HG03064 (cell line): ENCODE results near the gene ARTN.

Experiments
- ATAC-seq: cut with Tn5 transposase; IDR thresholded peaks from one replicate; pipeline ENCODE4 v1.9.1; 2021; ENCODE audit warnings: low read depth; ENCODE audit not compliant: unreplicated experiment

ARTN gene

DNA sequence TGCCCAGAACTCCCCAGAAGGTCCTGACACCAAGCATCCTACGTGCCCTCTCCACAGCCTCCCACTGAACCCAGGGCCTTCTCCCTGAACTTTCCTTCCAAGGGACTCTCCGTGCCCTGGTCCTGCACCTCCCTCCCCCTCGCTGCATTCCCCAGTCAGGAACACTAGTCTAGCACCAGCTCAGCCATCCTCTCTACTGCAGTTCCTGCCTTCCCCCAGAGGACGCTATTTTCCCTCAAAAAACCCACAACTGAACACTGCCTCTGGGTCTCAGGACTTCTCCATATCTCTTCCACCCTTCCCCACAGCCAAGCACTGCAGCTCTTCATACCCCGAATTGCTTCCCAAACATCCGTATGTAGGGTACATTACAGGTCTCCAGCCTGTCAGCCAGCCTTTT, 12.6 kb upstream of the ARTN start:
- ATAC-seq = no peak

DNA sequence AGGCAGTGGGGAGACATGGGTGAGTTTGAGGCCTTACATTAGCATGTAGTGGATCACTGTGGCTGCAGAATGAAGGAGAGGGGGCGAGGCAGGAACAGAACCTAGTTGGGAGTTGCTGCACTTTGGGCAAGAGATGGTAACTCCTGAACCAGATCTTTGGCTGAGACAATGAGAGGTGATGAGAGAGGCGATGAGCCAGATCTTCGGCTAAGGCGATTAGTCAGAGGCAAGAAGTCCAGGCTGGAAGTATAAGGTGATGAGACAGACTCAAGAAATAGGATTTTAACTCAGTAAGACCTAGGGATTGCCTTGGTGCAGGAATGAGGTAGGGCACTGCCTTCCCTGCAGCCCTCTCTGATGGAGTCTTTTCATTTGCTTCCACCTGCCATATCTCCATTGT, 9.1 kb upstream of the ARTN start:
- no peak for ATAC-seq

DNA sequence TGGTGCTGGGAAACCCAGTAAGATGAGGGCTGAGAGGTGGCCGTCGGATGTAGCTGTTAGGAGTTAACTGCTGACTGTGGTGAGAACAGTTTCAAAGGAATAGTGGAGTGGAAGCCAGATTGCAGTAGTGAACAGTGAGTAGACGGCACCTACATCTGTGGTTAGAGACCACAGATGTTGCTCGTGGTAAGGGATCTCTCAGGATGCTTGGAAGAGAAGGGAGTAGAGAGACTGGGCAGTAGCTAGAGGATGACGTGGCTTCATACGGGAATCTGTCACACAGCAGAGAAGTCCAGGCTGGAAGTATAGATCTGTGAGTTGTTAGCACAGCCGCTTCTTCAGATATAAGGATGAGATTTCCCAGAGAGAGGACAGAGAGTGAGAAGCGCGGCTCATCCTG, 7.8 kb upstream of the ARTN start:
- no peak for ATAC-seq

DNA sequence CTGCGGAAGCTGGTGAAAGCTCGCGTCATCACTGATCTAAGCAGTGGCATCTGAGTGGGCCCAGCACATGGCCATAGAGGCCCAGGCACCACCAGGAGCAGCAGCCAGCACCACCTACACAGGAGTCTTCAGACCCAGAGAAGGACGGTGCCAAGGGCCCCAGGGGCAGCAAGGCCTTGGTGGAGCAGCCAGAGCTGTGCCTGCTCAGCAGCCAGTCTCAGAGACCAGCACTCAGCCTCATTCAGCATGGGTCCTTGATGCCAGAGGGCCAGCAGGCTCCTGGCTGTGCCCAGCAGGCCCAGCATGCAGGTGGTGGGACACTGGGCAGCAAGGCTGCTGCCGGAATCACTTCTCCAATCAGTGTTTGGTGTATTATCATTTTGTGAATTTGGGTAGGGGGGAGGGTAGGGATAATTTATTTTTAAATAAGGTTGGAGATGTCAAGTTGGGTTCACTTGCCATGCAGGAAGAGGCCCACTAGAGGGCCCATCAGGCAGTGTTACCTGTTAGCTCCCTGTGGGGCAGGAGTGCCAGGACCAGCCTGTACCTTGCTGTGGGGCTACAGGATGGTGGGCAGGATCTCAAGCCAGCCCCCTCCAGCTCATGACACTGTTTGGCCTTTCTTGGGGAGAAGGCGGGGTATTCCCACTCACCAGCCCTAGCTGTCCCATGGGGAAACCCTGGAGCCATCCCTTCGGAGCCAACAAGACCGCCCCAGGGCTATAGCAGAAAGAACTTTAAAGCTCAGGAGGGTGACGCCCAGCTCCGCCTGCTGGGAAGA, 3.2 kb upstream of the ARTN start:
- ATAC-seq = no peak

DNA sequence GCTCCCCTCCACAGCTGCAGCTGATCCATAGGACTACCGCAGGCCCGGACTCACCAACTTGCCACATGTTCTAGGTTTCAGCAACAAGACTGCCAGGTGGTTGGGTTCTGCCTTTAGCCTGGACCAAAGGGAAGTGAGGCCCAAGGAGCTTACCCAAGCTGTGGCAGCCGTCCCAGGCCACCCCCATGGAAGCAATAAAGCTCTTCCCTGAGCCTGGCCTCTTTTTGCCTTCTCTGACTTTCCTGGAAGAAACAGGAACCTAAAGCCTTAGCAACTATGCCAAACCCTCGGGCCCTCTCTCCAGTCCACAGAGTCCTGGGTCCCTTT, 2.7 kb upstream of the ARTN start:
- no peak for ATAC-seq

DNA sequence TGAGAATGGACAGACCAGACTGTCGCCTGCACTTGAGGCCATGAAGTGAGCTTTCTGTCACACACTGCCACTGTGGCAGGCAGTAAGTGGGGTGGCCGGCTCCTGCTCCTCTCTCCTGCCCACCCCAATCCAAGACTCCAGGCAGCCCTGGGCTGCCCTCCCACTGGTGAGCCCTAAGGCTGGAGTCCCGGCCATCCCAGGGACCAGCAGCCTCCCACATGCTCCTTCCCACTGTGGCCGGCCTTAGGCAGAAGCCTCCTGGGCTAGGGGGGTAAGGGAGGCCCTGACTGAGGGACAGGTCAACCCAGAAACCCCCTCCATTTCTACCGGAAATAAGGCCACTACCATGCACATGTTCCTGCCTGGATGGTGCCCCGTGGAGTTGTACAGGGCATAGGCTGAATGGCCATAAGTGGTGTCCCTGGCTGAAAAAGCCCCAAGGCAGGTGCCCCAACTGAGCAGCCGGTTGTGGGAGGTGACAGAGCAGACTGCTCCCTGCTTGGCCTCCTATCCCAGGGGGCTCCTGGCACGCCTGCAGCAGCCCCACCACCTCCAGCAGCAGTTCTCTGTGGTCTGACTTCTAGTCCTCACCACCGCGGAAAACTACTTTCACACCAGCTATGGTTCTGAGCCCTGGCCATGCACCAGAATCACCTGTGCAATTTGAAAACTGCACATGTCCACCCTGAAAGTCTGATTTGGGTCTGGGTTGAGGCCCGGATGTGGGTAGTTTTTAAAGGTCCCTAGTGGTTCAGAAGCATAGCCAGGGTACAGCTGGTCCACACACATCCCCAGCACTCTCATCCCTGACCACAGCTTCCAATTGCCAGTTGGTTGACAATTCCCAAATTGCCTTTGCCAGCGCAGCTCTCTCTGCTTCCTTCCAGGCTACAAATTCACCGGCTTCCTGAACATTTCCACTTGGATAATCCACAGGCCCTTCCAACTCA, 1.6 kb upstream of the ARTN start:
- ATAC-seq = no peak

DNA sequence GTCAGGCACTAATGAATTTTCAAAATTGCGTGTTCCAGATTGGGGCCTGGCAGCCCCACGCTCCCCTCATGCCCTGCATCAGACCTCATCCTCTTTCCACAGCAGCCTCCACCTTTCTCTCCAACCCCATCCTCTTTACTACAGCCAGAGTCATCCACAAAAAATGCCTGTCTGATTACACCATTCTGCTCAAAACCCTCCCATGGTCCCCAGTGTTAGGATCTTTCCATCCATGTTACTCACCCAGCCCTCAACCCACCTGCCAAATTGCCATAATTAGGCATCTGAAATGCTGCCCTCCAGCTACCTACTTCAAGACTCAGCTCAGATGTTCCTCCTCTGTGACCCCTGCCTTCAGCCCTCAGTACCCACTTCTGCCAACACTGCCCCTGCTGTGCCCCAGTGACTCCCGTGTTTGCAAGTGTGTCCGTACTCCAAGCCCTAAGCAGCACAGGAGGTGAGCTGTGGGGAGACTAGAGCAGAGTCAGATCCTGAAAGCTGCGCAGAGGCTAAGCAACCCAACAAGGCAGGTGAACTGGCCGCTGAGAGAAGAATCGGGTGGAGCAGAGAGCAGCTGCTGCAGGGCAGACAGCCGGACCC, 715 bp upstream of the ARTN start:
- no peak for ATAC-seq

DNA sequence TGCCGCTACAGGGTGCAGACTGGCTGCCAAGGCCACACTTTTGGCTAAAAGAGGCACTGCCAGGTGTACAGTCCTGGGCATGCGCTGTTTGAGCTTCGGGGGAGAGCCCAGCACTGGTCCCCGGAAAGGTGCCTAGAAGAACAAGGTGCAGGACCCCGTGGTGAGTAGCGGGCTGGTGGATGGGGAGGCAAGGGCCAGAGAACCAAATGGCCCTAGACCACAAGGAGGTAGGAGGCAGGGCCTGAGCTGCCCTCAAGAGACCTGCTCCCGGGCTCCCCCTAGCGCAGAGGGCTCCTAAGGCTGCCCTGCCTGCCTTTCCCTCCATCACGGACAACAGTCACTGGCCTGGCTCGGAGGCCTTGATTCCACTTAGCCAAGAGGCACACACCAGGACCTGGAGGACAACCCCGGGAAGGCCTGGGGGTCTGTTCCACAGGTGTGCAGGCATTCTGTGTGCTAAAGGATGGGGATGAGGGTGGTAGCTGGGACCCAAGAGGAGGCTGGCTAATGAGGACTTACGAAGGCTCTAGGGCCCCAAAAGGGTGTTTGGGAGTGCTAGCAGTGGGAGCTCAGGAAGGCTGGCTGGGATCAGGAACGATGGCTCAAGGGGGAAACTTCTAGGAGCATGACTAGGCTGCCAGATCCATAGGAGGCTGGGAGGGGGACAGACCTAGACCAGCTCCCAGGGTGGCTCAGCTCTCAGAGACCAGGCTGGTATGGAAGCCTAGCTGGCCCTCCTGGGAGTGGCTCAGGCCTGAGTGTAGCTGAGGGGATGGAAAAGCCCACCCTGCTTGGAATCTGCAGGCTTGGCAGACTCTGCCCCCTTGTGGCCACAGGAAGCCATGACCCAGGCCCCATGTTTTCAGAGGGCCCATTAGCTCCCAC, 742 bp downstream of the ARTN start:
- no peak for ATAC-seq

DNA sequence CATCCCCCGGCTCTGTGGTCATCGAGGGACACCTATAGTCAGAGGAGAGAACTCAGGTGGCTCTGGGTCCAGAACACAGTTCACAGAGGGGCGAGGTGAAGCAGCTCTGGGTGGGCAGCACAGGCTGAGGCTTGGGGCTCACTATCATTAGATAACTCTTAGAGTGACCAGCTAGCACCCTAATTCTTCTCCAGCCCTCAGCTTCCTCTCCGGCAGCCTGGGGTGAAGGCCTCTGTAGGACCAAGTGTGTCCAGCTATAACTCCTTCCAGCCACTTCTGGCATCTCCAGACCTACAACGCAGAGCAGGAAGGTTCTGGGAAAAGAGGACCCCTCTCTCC, 1.4 kb downstream of the ARTN start:
- ATAC-seq = no peak

DNA sequence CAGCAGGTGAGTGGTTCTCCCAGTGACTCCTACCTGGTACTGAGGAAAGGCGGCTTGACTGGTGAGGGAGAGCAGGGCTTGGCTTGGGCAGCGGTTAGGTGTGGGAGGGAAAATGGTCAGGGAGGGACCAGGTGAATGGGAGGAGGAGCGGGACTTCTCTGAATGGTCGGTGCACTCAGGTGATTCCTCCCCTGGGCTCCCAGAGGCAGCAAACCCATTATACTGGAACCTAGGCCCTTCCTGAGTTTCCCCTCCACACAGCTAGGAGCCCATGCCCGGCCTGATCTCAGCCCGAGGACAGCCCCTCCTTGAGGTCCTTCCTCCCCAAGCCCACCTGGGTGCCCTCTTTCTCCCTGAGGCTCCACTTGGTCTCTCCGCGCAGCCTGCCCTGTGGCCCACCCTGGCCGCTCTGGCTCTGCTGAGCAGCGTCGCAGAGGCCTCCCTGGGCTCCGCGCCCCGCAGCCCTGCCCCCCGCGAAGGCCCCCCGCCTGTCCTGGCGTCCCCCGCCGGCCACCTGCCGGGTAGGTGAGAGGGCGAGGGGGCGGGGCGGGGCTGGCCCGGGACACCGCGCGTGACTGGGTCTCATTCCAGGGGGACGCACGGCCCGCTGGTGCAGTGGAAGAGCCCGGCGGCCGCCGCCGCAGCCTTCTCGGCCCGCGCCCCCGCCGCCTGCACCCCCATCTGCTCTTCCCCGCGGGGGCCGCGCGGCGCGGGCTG, 2.3 kb downstream of the ARTN start:
- no peak for ATAC-seq

DNA sequence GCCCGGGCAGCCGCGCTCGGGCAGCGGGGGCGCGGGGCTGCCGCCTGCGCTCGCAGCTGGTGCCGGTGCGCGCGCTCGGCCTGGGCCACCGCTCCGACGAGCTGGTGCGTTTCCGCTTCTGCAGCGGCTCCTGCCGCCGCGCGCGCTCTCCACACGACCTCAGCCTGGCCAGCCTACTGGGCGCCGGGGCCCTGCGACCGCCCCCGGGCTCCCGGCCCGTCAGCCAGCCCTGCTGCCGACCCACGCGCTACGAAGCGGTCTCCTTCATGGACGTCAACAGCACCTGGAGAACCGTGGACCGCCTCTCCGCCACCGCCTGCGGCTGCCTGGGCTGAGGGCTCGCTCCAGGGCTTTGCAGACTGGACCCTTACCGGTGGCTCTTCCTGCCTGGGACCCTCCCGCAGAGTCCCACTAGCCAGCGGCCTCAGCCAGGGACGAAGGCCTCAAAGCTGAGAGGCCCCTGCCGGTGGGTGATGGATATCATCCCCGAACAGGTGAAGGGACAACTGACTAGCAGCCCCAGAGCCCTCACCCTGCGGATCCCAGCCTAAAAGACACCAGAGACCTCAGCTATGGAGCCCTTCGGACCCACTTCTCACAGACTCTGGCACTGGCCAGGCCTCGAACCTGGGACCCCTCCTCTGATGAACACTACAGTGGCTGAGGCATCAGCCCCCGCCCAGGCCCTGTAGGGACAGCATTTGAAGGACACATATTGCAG, 3.0 kb downstream of the ARTN start:
- ATAC-seq = no peak

DNA sequence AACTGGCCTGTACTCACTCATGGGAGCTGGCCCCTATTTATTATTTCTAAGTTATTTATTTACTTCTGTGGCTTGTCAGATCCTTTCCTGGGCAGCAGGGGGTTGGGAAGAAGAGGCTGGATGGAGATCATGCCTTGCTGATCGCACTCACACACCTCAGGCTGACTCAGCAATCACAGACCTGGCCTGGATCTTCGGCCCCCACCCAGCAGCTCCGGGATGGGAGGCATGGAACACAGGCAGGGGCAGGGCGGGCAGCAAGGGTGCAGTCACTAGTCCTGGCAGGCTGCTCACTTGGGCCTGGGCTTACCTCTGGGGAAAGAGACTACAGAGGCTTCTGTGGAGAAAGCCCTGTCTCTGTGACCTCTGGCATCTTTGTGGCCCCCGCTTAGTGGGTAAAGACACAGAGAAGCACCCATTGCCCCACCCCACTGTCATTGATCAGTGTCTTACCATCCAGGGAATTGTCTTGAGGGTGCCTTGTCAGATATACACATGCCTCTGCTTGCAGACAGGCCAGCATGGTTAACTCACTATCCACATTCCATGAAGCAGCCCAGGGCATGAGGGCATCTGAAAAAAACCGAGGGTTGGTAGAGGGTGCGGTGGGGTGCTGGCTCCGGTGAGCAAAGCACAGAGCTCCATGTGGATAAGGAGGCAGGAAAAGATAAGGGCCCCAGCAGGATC, 3.7 kb downstream of the ARTN start:
- ATAC-seq = no peak

DNA sequence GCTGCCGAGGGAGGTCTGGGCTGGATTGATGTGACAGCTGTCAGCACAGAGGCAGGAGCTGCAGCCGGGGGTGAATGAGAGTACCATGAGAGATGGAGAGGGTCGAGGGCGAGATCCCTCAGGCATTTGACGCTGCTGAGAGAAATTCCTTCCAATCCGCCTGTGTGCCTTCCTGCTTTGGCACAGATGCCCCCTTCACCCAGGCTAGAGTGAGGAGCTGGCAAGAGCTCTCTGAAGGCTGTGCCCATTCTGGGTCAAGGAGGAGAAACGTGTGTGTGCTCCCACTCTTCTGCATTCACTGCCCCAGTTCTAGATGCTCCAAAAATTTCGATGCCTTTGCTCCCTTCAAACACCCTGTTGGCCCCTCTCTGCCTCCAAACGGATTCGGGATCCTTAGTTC, 4.8 kb downstream of the ARTN start:
- no peak for ATAC-seq

DNA sequence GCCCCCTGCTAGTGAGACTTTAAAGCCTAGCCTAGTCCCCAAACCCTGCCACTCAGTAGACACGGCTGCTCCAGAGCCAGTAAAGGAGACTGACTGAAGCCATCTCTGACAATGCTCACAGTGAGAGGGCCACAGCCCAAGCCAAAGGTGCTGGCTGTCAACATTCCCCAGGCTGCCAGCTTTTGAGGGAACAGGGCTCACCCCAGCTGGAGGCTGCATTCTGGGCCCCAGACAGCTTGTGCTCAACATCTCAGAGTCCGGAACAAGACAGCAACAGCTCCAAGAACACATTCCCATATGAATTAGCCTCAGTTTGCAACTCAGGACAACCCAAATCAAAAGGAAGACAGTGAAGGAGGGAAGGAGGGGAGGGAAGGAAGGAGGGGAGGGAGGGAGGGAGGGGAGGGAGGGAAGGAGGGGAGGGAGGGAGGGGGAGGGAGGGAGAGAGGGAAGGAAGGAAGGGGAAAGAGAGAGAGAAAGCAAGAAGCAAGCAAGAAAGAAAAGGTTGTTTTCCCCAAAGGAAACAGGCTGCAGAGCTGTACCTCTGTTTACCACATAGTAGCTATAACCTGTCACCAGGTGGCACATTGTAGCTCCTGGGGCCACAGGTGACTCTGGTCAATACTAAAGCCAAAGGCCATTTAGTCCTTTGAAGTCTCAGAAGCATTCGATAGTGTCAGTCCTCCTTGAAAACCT, 5.4 kb downstream of the ARTN start:
- no peak for ATAC-seq

DNA sequence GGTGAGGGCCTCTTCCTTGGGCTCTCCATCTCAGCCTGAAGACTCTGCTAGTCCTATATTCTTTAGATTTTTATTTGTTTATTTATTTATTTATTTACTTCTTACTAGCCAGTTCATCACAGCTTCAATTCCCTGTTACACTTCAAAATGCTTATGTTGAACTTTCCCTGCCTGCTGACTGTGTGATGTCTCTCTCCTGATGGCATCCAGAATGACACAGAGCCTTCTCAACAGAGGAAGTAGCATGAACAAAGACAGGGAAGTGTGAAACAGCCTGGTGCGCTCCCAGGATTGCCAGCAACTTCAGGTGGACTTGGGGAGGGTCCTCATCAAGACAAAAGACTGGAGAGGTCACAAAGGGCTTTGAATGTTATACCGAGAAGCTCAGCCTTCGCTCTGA, 8.8 kb downstream of the ARTN start:
- no peak for ATAC-seq

DNA sequence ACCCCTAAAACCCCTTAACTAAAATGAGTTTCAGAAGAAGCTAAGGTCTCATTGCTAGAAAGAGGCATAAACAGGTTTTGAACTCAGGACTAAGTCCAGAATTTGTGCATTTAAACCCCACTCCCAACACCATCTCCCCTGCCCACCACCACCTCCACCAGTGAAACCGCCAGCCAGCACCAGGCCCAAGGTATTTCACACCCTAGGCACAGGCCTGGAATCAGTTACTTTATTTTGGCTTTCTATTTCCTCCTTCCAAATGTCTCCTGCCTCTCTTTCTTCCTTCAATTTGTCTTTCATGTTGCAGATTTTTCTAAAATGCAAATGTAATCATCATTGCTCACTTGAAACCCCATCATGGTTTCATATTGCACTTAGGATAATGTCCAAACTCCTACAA, 11.3 kb downstream of the ARTN start:
- ATAC-seq = no peak

DNA sequence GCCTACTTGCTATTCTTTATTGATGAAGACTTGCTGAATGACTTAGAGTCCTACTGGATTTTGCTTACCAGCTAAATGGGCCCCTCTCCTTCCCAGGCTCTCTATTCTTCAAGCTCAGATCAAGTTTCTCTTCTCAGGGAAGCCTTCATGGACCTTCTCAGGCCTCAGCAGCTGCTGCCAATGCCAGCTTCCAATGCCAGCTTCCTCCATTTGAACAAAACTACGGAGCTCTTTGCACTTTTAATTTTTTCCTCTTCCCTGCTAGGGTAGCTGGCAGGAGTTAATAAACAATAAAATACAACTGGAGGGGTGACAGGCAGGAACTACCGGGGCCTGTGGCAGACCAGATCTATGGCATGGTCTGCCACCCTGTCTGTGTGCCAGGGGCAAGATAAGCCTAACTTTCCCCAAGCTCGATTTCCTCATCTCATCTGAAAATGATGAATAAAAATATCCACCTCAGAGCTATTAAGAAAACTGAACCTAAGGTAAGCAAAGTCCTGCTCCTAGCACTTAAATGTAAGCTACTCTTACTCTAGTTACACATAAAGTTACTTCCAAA, 12.2 kb downstream of the ARTN start:
- no peak for ATAC-seq
